NCI-H2227 (cell line): Measurements from ENCODE around the gene NOXA1.

Experiments
- DNase-seq: peaks from one replicate; lab custom pipeline; 2025; ENCODE audit not compliant: unreplicated experiment; lab: John Stamatoyannopoulos, UW

Gene NOXA1

GRCh38 chr9:137454145-137454596 lies 31.0 kb downstream of the NOXA1 start:
- DNase-seq, result no peak

- DNase-seq, result no peak
These were observed 31.6 kb downstream of the NOXA1 start for GRCh38 chr9:137454597-137455358.

- DNase-seq, result no peak
These were observed 32.3 kb downstream of the NOXA1 start for GRCh38 chr9:137455359-137455991.

GRCh38 chr9:137456061-137456863 lies 33.1 kb downstream of the NOXA1 start:
- no peak for DNase-seq

GRCh38 chr9:137456864-137457405 lies 33.7 kb downstream of the NOXA1 start:
- DNase-seq, result no peak

GRCh38 chr9:137457406-137458193 lies 34.4 kb downstream of the NOXA1 start:
- DNase-seq, result no peak

GRCh38 chr9:137458194-137459151 lies 35.3 kb downstream of the NOXA1 start:
- peak; percentile 61 for DNase-seq

GRCh38 chr9:137459152-137459600 lies 36.0 kb downstream of the NOXA1 start, which contains the start of gene NSMF:
TSS of gene NSMF (minus strand) at chr9:137459334. CDS start at chr9:137459102, 232 bp downstream.
- DNase-seq, result peak; percentile 94

- DNase-seq, result no peak
These were observed 36.6 kb downstream of the NOXA1 start for GRCh38 chr9:137459601-137460362.

- DNase-seq, result no peak
These were observed 37.4 kb downstream of the NOXA1 start for GRCh38 chr9:137460363-137461315.

- no peak for DNase-seq
These were observed 38.1 kb downstream of the NOXA1 start for GRCh38 chr9:137461316-137461662.

- no peak for DNase-seq
These were observed 38.6 kb downstream of the NOXA1 start for GRCh38 chr9:137461663-137462395.

- DNase-seq, result no peak
These were observed 39.3 kb downstream of the NOXA1 start for GRCh38 chr9:137462396-137462985.

GRCh38 chr9:137462986-137463930 lies 40.1 kb downstream of the NOXA1 start:
- no peak for DNase-seq

GRCh38 chr9:137463931-137464290 lies 40.7 kb downstream of the NOXA1 start:
- DNase-seq, result no peak
